H1 (cell line): ENCODE measurements around the gene NPTX1. TPM values are rescaled to one million over a fixed set of nuclear protein-coding genes. Genes with fewer than 3 reads are reported as not detected.
A peak's percentile ranks its signal among the peaks of the same experiment; 100 is the strongest.

ENCODE experiments used
- CTCF ChIA-PET: fragments of 300-600 bp; sonication (Branson Sonifier 250); formaldehyde crosslinking; loops from one replicate; lab custom pipeline; 2021; ENCODE audit not compliant: partially characterized antibody; lab: Charles Lee
- POLR2A ChIA-PET: fragments of 300-600 bp; sonication (Branson Sonifier 250); formaldehyde crosslinking; loops from one replicate; lab custom pipeline; 2021; ENCODE audit warnings: inconsistent platforms; ENCODE audit not compliant: partially characterized antibody; lab: Charles Lee
- DNase-seq, 2 experiments: peaks; one replicate each; pipeline versions ENCODE4 v3.0.0 to v3.0.0-alpha.2; 2010 to 2022; ENCODE audit warnings: low spot score in 2 of 2, low read depth in 1 of 2, mixed read lengths in 1 of 2
- FAIRE-seq: peaks from 2 replicates; lab custom pipeline; 2011; peaks lifted over from hg19 to GRCh38; lab: Jason Lieb, UNC
- H2AFZ ChIP-seq: 2 replicates; pipeline ENCODE4 v1.8.1; 2012; ENCODE audit warnings: low read length, inconsistent platforms
- H2AK5ac ChIP-seq: 2 replicates; pipeline ENCODE4 v1.6.1; 2013; ENCODE audit warnings: low read depth, low read length
- H2BK120ac ChIP-seq: replicated peaks from 2 replicates; pipeline ENCODE3; 2013; ENCODE audit warnings: low read depth, low read length, inconsistent platforms
- H2BK12ac ChIP-seq: 2 replicates; pipeline ENCODE4 v1.6.1; 2013; ENCODE audit warnings: low read depth, low read length
- H2BK15ac ChIP-seq: 2 replicates; pipeline ENCODE4 v1.6.1; 2013; ENCODE audit warnings: low read length
- H2BK20ac ChIP-seq: 2 replicates; pipeline ENCODE4 v1.6.1; 2013; ENCODE audit warnings: low read length
- H2BK5ac ChIP-seq: 2 replicates; pipeline ENCODE4 v1.6.1; 2013; ENCODE audit warnings: low read depth, low read length
- H3K14ac ChIP-seq: 2 replicates; pipeline ENCODE4 v1.6.1; 2013; ENCODE audit warnings: inconsistent platforms; ENCODE audit not compliant: insufficient read length
- H3K18ac ChIP-seq: 2 replicates; pipeline ENCODE4 v1.6.1; 2013; ENCODE audit warnings: low read length; ENCODE audit errors: extremely low read depth
- H3K23ac ChIP-seq: 2 replicates; pipeline ENCODE4 v1.6.1; 2013; ENCODE audit warnings: inconsistent platforms; ENCODE audit not compliant: insufficient read length
- H3K23me2 ChIP-seq: 2 replicates; pipeline ENCODE4 v1.6.1; 2013; ENCODE audit warnings: low read depth, low read length
- H3K27ac ChIP-seq: 2 replicates; pipeline ENCODE4 v1.6.1; 2011; ENCODE audit warnings: low read depth, low read length, inconsistent platforms
- H3K27me3 ChIP-seq, 4 experiments: replicated peaks in 1 of 4; 1 replicate in 1 of 4; 2 replicates in 3 of 4; pipeline versions ENCODE4 v1.6.1 to v1.8.1; 2011 to 2013; ENCODE audit warnings: low read length in 3 of 4, mild to moderate bottlenecking in 3 of 4, inconsistent platforms in 2 of 4, mixed read lengths in 2 of 4, moderate library complexity in 1 of 4; ENCODE audit not compliant: control insufficient read depth in 3 of 4, insufficient read depth in 3 of 4; ENCODE audit errors: extremely low read depth in 1 of 4
- H3K36me3 ChIP-seq, 4 experiments: 2 replicates each; pipeline versions ENCODE4 v1.6.1 to v1.8.1; 2011 to 2013; ENCODE audit warnings: mild to moderate bottlenecking in 4 of 4, low read length in 3 of 4, moderate library complexity in 2 of 4, control low read depth in 1 of 4, inconsistent platforms in 1 of 4; ENCODE audit not compliant: insufficient read depth in 4 of 4, control insufficient read depth in 2 of 4
- H3K4ac ChIP-seq: replicated peaks from 2 replicates; pipeline ENCODE3; 2013; ENCODE audit warnings: low read length, low read depth, mixed read lengths, inconsistent platforms; ENCODE audit not compliant: insufficient read length
- H3K4me1 ChIP-seq, 4 experiments: replicated peaks in 1 of 4; 1 replicate in 1 of 4; 2 replicates in 3 of 4; pipeline versions ENCODE4 v1.6.1 to v1.8.1; 2011 to 2013; ENCODE audit warnings: low read length in 3 of 4, inconsistent platforms in 2 of 4, mixed read lengths in 1 of 4; ENCODE audit not compliant: insufficient read depth in 4 of 4, control insufficient read depth in 3 of 4
- H3K4me2 ChIP-seq, 2 experiments: 2 replicates each; pipeline versions ENCODE4 v1.6.1 to v1.8.1; 2011 to 2013; ENCODE audit warnings: low read depth in 2 of 2, low read length in 2 of 2, control low read depth in 1 of 2, inconsistent platforms in 1 of 2, mild to moderate bottlenecking in 1 of 2; ENCODE audit not compliant: insufficient read depth in 1 of 2
- H3K4me3 ChIP-seq, 4 experiments: fragments of 200-600, 300-600 bp in 1 of 4; sonication (generic), shearing (Covaris generic), sonication (Bioruptor Twin) in 1 of 4; 2 replicates each; pipeline versions ENCODE4 v1.5.1 to v1.8.1; 2011 to 2016; ENCODE audit warnings: low read length in 4 of 4, low read depth in 3 of 4, control low read depth in 2 of 4, inconsistent platforms in 2 of 4, mild to moderate bottlenecking in 2 of 4, mixed read lengths in 1 of 4, moderate library complexity in 1 of 4; ENCODE audit not compliant: insufficient read depth in 2 of 4; ENCODE audit errors: extremely low read depth in 1 of 4
- H3K56ac ChIP-seq: replicated peaks from 2 replicates; pipeline ENCODE3; 2013; ENCODE audit warnings: low read depth, mild to moderate bottlenecking, mixed read lengths, low read length, inconsistent platforms; ENCODE audit not compliant: insufficient read length
- H3K79me1 ChIP-seq: 2 replicates; pipeline ENCODE4 v1.6.1; 2013; ENCODE audit warnings: low read depth, low read length, control low read depth
- H3K79me2 ChIP-seq, 2 experiments: 2 replicates each; pipeline versions ENCODE4 v1.6.1 to v1.8.1; 2012 to 2013; ENCODE audit warnings: low read length in 2 of 2, mild to moderate bottlenecking in 2 of 2, inconsistent platforms in 1 of 2; ENCODE audit not compliant: insufficient read depth in 2 of 2, control insufficient read depth in 1 of 2
- H3K9ac ChIP-seq, 4 experiments: replicated peaks in 1 of 4; 1 replicate in 1 of 4; 2 replicates in 3 of 4; pipeline versions ENCODE4 v1.6.1 to v1.8.1; 2011 to 2013; ENCODE audit warnings: low read depth in 3 of 4, low read length in 3 of 4, control low read depth in 2 of 4, mild to moderate bottlenecking in 2 of 4, moderate library complexity in 2 of 4, inconsistent platforms in 1 of 4; ENCODE audit errors: extremely low read depth in 1 of 4
- H3K9me3 ChIP-seq, 2 experiments: 2 replicates each; pipeline versions ENCODE4 v1.6.1 to v1.8.1; 2012 to 2013; ENCODE audit warnings: mild to moderate bottlenecking in 2 of 2, moderate library complexity in 2 of 2, control low read depth in 1 of 2, inconsistent platforms in 1 of 2, low read depth in 1 of 2, low read length in 1 of 2, mixed read lengths in 1 of 2; ENCODE audit not compliant: insufficient read depth in 2 of 2
- H4K20me1 ChIP-seq, 2 experiments: replicated peaks in 1 of 2; 2 replicates each; pipeline versions ENCODE3 to v1.8.1; 2011 to 2013; ENCODE audit warnings: inconsistent platforms in 2 of 2, low read length in 2 of 2, mild to moderate bottlenecking in 1 of 2; ENCODE audit not compliant: insufficient read depth in 2 of 2, control insufficient read depth in 1 of 2
- H4K5ac ChIP-seq: 2 replicates; pipeline ENCODE4 v1.6.1; 2013; ENCODE audit warnings: low read length, low read depth, mixed read lengths, inconsistent platforms; ENCODE audit not compliant: insufficient read length
- H4K8ac ChIP-seq: 2 replicates; pipeline ENCODE4 v1.8.0; 2013; ENCODE audit warnings: mild to moderate bottlenecking, moderate library complexity, low read length, inconsistent platforms; ENCODE audit not compliant: insufficient read depth; ENCODE audit errors: extremely low read depth
- H4K91ac ChIP-seq: replicated peaks from 2 replicates; pipeline ENCODE3; 2013; ENCODE audit warnings: low read length, mixed read lengths, inconsistent platforms; ENCODE audit not compliant: insufficient read length
- BCL11A ChIP-seq, 2 experiments: IDR thresholded peaks; one replicate each; pipeline ENCODE4 v1.6.1; 2011; ENCODE audit warnings: low read depth in 2 of 2, low read length in 2 of 2, mild to moderate bottlenecking in 2 of 2
- CTCF ChIP-seq, 3 experiments: IDR thresholded peaks; 1 replicate in 2 of 3; 2 replicates in 1 of 3; pipeline versions ENCODE4 v1.5.1 to v1.6.1; 2011; ENCODE audit warnings: low read length in 3 of 3, mild to moderate bottlenecking in 3 of 3, inconsistent platforms in 2 of 3, low read depth in 1 of 3, moderate library complexity in 1 of 3; ENCODE audit not compliant: insufficient read depth in 1 of 3; ENCODE audit errors: control extremely low read depth in 1 of 3
- FOSL1 ChIP-seq: IDR thresholded peaks from 2 replicates; pipeline ENCODE4 v1.6.1; 2011; ENCODE audit warnings: mild to moderate bottlenecking, low read depth, low read length, moderate library complexity; ENCODE audit not compliant: insufficient read depth
- JUN ChIP-seq: IDR thresholded peaks from 2 replicates; pipeline ENCODE4 v1.6.1; 2011; ENCODE audit warnings: low read depth, mild to moderate bottlenecking, improper control_type of control experiment, low read length
- NANOG ChIP-seq: IDR thresholded peaks from 2 replicates; pipeline ENCODE4 v1.6.1; 2011; ENCODE audit warnings: low read length, low read depth, mild to moderate bottlenecking, inconsistent platforms; ENCODE audit not compliant: insufficient read depth, poor library complexity, severe bottlenecking
- NRF1 ChIP-seq: IDR thresholded peaks from 2 replicates; pipeline ENCODE4 v1.6.1; 2011; ENCODE audit warnings: mild to moderate bottlenecking, low read depth, low read length, improper control_type of control experiment
- PHF8 ChIP-seq: fragments of 200-600 bp; sonication (generic); conservative IDR thresholded peaks from 2 replicates; pipeline ENCODE4 v1.7.1; 2012; ENCODE audit warnings: low read depth, mild to moderate bottlenecking, inconsistent platforms, low read length, moderate library complexity
- TAF7 ChIP-seq: optimal IDR thresholded peaks from 2 replicates; pipeline ENCODE3; 2011; ENCODE audit warnings: low read depth, mild to moderate bottlenecking, inconsistent platforms, low read length, moderate library complexity, borderline replicate concordance
- WGBS, 2 experiments: shearing (Covaris generic) in 1 of 2; methylation state at CpG; one replicate each; pipeline versions ENCODE4 v1.1.6 to v1.1.7; 2013 to 2015; ENCODE audit warnings: low lambda C conversion rate in 2 of 2, mixed read lengths in 2 of 2, inconsistent platforms in 1 of 2, low coverage in 1 of 2, missing lambda C conversion rate in 1 of 2; ENCODE audit not compliant: insufficient replicate concordance in 2 of 2, insufficient coverage in 1 of 2, insufficient read length in 1 of 2; ENCODE audit errors: extremely low coverage in 1 of 2, missing lambda C conversion rate in 1 of 2; 5-methylcytosine and 5-hydroxymethylcytosine counted together
- polyA plus RNA-seq, 7 experiments: library from polyadenylated mRNA; depleted of rRNA in 3 of 7; stranded (reverse) in 5 of 7; unstranded in 2 of 7; fragments of >200 nt in 5 of 7; fragments of 200-250 nt in 2 of 7; gene quantifications; 1 replicate in 5 of 7; 2 replicates in 1 of 7; 4 replicates in 1 of 7; pipeline versions ENCODE4 v1.2.1 to v1.2.3, GENCODE V29; 2011 to 2013; ENCODE audit warnings: missing spikeins in 2 of 7, mixed read lengths in 2 of 7
- total RNA-seq: library from RNA; stranded (reverse); fragmentation: NEBNext Ultra II Directional; extraction: Animal tissue kit (Norgen Biotek cat#: 25700); gene quantifications from 2 replicates; pipeline ENCODE4 v1.2.1, GENCODE V29; 2021

NPTX1 gene
- total and polyA plus RNA-seq, 2 of the 8 experiments (the other 6 are each of a cell fraction or from before 2014, with no cell fraction given) = 12.0 to 17.9 TPM

- H3K79me2 ChIP-seq = no peaks in the 10 kb centered on the region
- peak overlapping the region; percentile 79 for H4K8ac ChIP-seq
- H2BK12ac ChIP-seq = no peak overlapping the region
- no peak for FAIRE-seq
- H2BK5ac ChIP-seq = no peak overlapping the region
- peak overlapping the region; percentile 80 to 91 for H3K4me2 ChIP-seq
- no peak overlapping the region for H4K5ac ChIP-seq
- H3K23ac ChIP-seq = no peak overlapping the region
- H4K91ac ChIP-seq = peak overlapping the region; percentile 27
- ChIA-PET POLR2A (no interaction called here), CTCF (interaction anchor here (0.8 to 1.9 kb wide), 7 partner anchors 13 to 50 kb away, joined by 3 to 4 read pairs (median 4); no protein-coding TSS in a partner anchor)
- H3K4ac ChIP-seq = no peak overlapping the region
- peaks cover 15% of the 10 kb centered on the region for H3K23me2 ChIP-seq
- WGBS, 2 experiments = 11% methylated on average over 71 of the region's 103 CpGs; no CpG with 5 or more reads in 1 of the 2 experiments
- H3K18ac ChIP-seq = no peak overlapping the region
- H2BK120ac ChIP-seq = no peak overlapping the region
- no peak overlapping the region for H3K9ac ChIP-seq
- H2AK5ac ChIP-seq = no peak overlapping the region
- H3K79me1 ChIP-seq = no peaks in the 10 kb centered on the region
- no peak overlapping the region for H3K14ac ChIP-seq
- peaks cover 0 to 7% (median 0%) of the 10 kb centered on the region in 4 experiments; a peak in 1 of 8 replicates for H3K36me3 ChIP-seq
- H2BK20ac ChIP-seq = no peak overlapping the region
- H3K4me1 ChIP-seq = peaks cover 0 to 34% (median 11%) of the 10 kb centered on the region in 4 experiments; a peak in 5 of 7 replicates
- H3K9me3 ChIP-seq = no peaks in the 10 kb centered on the region
- DNase-seq = peak in 1 of 2 experiments; percentile 82
- no peak overlapping the region for H2AFZ ChIP-seq
- peak overlapping the region in 3 of 4 experiments; percentile 28 to 60 (median 34); a peak in 6 of 8 replicates for H3K4me3 ChIP-seq
- H3K56ac ChIP-seq = no peak overlapping the region
- H3K27me3 ChIP-seq = peaks cover 79 to 98% (median 96%) of the 10 kb centered on the region in 4 experiments
- no peak overlapping the region for H3K27ac ChIP-seq
- no peak overlapping the region for H2BK15ac ChIP-seq
- H4K20me1 ChIP-seq = peaks cover 3 to 19% of the 10 kb centered on the region in 2 experiments
- no peak for TF ChIP-seq FOSL1
- TF ChIP-seq NANOG = no peak
- no peak for TF ChIP-seq BCL11A (IDR thresholded peaks at IDR 0.05; ENCODE audit: low read depth in 2 of 2, low read length in 2 of 2)
- TF ChIP-seq PHF8 = no peak
- TF ChIP-seq TAF7 = no peak
- no peak for TF ChIP-seq NRF1
- no peak for TF ChIP-seq JUN
- TF ChIP-seq CTCF (IDR thresholded peaks at IDR 0.05; ENCODE audit: control extremely low read depth in 1 of 3, insufficient read depth in 1 of 3, low read depth in 1 of 3, low read length in 3 of 3) = peak; percentile 46 to 71 (median 55)
Measured at GRCh38 chr17:80477647-80478478, 1.5 kb upstream of the NPTX1 start.
